ENCODE measurements around the gene ACYP1. TPM values are rescaled to one million over a fixed set of nuclear protein-coding genes. Genes with fewer than 3 reads are reported as not detected.

The ACYP1 gene
- total RNA-seq, 1 experiment from 2014 or later, result 23.5 TPM

- no peak for ATAC-seq
- no peak overlapping the region for H2AFZ ChIP-seq (ENCODE audit: low read length)
- CTCF ChIA-PET, result no interaction called here
- no TSS peak for BruUV-seq (replicated peaks)
- no peaks in the 10 kb centered on the region for H3K9me3 ChIP-seq (ENCODE audit: low read length)
- peaks cover 25% of the 10 kb centered on the region for H3K36me3 ChIP-seq (ENCODE audit: low read depth, low read length)
- no peak overlapping the region for H3K4me2 ChIP-seq (ENCODE audit: low read length)
- no peaks in the 10 kb centered on the region for H4K20me1 ChIP-seq (ENCODE audit: low read length)
- POLR2A ChIA-PET (ENCODE audit: unreplicated experiment), result no interaction called here
- H3K27ac ChIP-seq (ENCODE audit: low read length), result no peak overlapping the region
- no peak for DNase-seq
- no peaks in the 10 kb centered on the region for H3K79me2 ChIP-seq (ENCODE audit: low read length)
- no peak overlapping the region for H3K9ac ChIP-seq (ENCODE audit: low read length)
- no peak overlapping the region for H3K4me3 ChIP-seq (ENCODE audit: low read length)
- H3K4me1 ChIP-seq (ENCODE audit: insufficient read depth, low read length), result no peaks in the 10 kb centered on the region
- TF ChIP-seq, protein P1, sequence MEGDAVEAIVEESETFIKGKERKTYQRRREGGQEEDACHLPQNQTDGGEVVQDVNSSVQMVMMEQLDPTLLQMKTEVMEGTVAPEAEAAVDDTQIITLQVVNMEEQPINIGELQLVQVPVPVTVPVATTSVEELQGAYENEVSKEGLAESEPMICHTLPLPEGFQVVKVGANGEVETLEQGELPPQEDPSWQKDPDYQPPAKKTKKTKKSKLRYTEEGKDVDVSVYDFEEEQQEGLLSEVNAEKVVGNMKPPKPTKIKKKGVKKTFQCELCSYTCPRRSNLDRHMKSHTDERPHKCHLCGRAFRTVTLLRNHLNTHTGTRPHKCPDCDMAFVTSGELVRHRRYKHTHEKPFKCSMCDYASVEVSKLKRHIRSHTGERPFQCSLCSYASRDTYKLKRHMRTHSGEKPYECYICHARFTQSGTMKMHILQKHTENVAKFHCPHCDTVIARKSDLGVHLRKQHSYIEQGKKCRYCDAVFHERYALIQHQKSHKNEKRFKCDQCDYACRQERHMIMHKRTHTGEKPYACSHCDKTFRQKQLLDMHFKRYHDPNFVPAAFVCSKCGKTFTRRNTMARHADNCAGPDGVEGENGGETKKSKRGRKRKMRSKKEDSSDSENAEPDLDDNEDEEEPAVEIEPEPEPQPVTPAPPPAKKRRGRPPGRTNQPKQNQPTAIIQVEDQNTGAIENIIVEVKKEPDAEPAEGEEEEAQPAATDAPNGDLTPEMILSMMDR (conservative IDR thresholded peaks at IDR 0.05; ENCODE audit: low read depth, low read length), result no peak
- TF ChIP-seq EZH2phosphoT487 (IDR thresholded peaks at IDR 0.05; ENCODE audit: borderline replicate concordance, low read length) (no peak), EZH2 (IDR thresholded peaks at IDR 0.05; ENCODE audit: low read length, unreplicated experiment) (no peak)
- intact Hi-C loops (cut with micrococcal nuclease), result loop anchor here (1.0 kb wide), 1 partner anchor 11 kb away; no protein-coding TSS in a partner anchor
- H3K9me2 ChIP-seq (replicated peaks; ENCODE audit: low read length), result no peaks in the 10 kb centered on the region
- no peaks in the 10 kb centered on the region for H3K27me3 ChIP-seq (ENCODE audit: low read length)
- no peaks in the 10 kb centered on the region for H3F3A ChIP-seq (ENCODE audit: low read length, unreplicated experiment)
Measured at GRCh38 chr14:75032939-75033338, 30.9 kb downstream of the ACYP1 start.

GRCh38 chr14:75030147-75030546 lies 33.7 kb downstream of the ACYP1 start:
- H3K9ac ChIP-seq (ENCODE audit: low read length), result no peak overlapping the region
- no peak overlapping the region for H3K27ac ChIP-seq (ENCODE audit: low read length)
- H3K79me2 ChIP-seq (ENCODE audit: low read length), result no peaks in the 10 kb centered on the region
- no peak overlapping the region for H3K4me2 ChIP-seq (ENCODE audit: low read length)
- no peaks in the 10 kb centered on the region for H3K27me3 ChIP-seq (ENCODE audit: low read length)
- no peak for DNase-seq
- no peaks in the 10 kb centered on the region for H3K9me3 ChIP-seq (ENCODE audit: low read length)
- TF ChIP-seq EZH2 (IDR thresholded peaks at IDR 0.05; ENCODE audit: low read length, unreplicated experiment) (no peak), EZH2phosphoT487 (IDR thresholded peaks at IDR 0.05; ENCODE audit: borderline replicate concordance, low read length) (no peak)
- TF ChIP-seq, protein P1 (conservative IDR thresholded peaks at IDR 0.05; ENCODE audit: low read depth, low read length), result no peak
- no peak overlapping the region for H3K4me3 ChIP-seq (ENCODE audit: low read length)
- BruUV-seq (replicated peaks), result no TSS peak
- POLR2A ChIA-PET (ENCODE audit: unreplicated experiment), result interaction anchor here (0.6 kb wide), 1 partner anchor 38 kb away, joined by 12 read pairs; no protein-coding TSS in a partner anchor
- no peak overlapping the region for H2AFZ ChIP-seq (ENCODE audit: low read length)
- CTCF ChIA-PET, result no interaction called here
- H4K20me1 ChIP-seq (ENCODE audit: low read length), result no peaks in the 10 kb centered on the region
- H3F3A ChIP-seq (ENCODE audit: low read length, unreplicated experiment), result no peaks in the 10 kb centered on the region
- no peaks in the 10 kb centered on the region for H3K9me2 ChIP-seq (replicated peaks; ENCODE audit: low read length)
- intact Hi-C loops (cut with micrococcal nuclease), result no loop called here
- peaks cover 5% of the 10 kb centered on the region; the same call in 1 of the 2 replicates for H3K4me1 ChIP-seq (ENCODE audit: insufficient read depth, low read length)
- H3K36me3 ChIP-seq (ENCODE audit: low read depth, low read length), result peaks cover 23% of the 10 kb centered on the region
- no peak for ATAC-seq

DNA sequence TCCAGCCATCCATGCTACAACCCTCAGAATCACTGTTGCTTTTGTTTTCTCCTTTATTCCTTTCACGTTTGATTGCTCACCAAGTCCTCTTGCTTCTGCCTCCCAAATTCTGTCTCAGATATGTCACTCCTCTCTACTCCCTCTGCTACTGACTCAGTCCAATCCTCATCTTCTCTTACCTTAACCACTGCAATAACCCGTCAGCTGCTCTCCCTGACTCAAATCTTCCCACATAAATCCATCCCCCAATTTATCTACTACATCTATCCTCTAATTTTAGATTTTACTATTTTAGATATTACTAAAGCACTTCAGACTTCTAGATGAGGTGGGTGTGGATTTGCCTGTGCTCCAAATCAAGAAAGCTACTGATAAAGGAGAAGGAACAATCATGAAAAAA lies 37.9 kb downstream of the ACYP1 start:
- H4K20me1 ChIP-seq (ENCODE audit: low read length), result no peaks in the 10 kb centered on the region
- H3K9ac ChIP-seq (ENCODE audit: low read length), result no peak overlapping the region
- peaks cover 10% of the 10 kb centered on the region; the same call in 1 of the 2 replicates for H3K4me1 ChIP-seq (ENCODE audit: insufficient read depth, low read length)
- no peak overlapping the region for H3K4me2 ChIP-seq (ENCODE audit: low read length)
- no peaks in the 10 kb centered on the region for H3F3A ChIP-seq (ENCODE audit: low read length, unreplicated experiment)
- DNase-seq (no peak), ATAC-seq (no peak)
- H3K79me2 ChIP-seq (ENCODE audit: low read length), result no peaks in the 10 kb centered on the region
- no peaks in the 10 kb centered on the region for H3K27me3 ChIP-seq (ENCODE audit: low read length)
- no TSS peak for BruUV-seq (replicated peaks)
- TF ChIP-seq EZH2 (IDR thresholded peaks at IDR 0.05; ENCODE audit: low read length, unreplicated experiment) (no peak), EZH2phosphoT487 (IDR thresholded peaks at IDR 0.05; ENCODE audit: borderline replicate concordance, low read length) (no peak)
- TF ChIP-seq, protein P1 (conservative IDR thresholded peaks at IDR 0.05; ENCODE audit: low read depth, low read length), result no peak
- H3K36me3 ChIP-seq (ENCODE audit: low read depth, low read length), result peaks cover 31% of the 10 kb centered on the region
- no peak overlapping the region for H3K27ac ChIP-seq (ENCODE audit: low read length)
- no peak overlapping the region for H3K4me3 ChIP-seq (ENCODE audit: low read length)
- no peak overlapping the region for H2AFZ ChIP-seq (ENCODE audit: low read length)
- intact Hi-C loops (cut with micrococcal nuclease), result no loop called here
- H3K9me2 ChIP-seq (replicated peaks; ENCODE audit: low read length), result no peaks in the 10 kb centered on the region
- ChIA-PET POLR2A (ENCODE audit: unreplicated experiment) (no interaction called here), CTCF (no interaction called here)
- no peaks in the 10 kb centered on the region for H3K9me3 ChIP-seq (ENCODE audit: low read length)
